ENCODE data around the gene FAM118B.

Gene FAM118B

DNA sequence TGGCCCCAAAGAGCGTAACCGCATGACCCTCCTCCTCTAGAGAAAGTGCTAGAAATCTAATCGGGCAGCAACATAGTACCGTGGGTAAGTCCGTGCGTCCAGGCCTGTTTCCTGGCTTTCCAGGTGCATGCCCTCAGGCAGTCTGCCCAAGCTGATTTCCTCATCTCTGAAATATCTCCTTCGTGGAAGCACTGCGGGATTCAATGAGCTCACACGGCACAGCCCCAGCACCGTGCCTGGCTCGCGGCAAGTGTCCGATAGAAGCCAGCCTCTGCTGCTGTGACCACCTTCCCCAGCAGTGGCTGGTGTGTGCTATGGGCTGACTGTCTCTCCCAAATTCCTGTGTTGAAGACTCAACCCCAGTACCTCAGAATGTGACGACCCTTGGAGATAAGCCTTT, 20.8 kb upstream of the FAM118B start:
- Histone ChIP-seq H3K9ac (ENCODE audit: insufficient read length) (no peak overlapping the region), H3K27ac (no peak overlapping the region), H3K4me3 (no peak overlapping the region), H3K36me3 (ENCODE audit: insufficient read depth, low read length) (peaks cover 29% of the 10 kb centered on the region; the same call in 1 of the 2 replicates), H3K9me3 (ENCODE audit: low read depth, low read length) (no peaks in the 10 kb centered on the region)
- TF ChIP-seq FOXP2 (optimal IDR thresholded peaks at IDR 0.05; ENCODE audit: control extremely low read depth, extremely low read length, insufficient read depth) (no peak), EZH2 (IDR thresholded peaks at IDR 0.05) (no peak), POLR2AphosphoS5 (IDR thresholded peaks at IDR 0.05; ENCODE audit: borderline replicate concordance, low read depth, low read length) (no peak)
- no peak for DNase-seq (ENCODE audit: low read depth, low spot score)

DNA sequence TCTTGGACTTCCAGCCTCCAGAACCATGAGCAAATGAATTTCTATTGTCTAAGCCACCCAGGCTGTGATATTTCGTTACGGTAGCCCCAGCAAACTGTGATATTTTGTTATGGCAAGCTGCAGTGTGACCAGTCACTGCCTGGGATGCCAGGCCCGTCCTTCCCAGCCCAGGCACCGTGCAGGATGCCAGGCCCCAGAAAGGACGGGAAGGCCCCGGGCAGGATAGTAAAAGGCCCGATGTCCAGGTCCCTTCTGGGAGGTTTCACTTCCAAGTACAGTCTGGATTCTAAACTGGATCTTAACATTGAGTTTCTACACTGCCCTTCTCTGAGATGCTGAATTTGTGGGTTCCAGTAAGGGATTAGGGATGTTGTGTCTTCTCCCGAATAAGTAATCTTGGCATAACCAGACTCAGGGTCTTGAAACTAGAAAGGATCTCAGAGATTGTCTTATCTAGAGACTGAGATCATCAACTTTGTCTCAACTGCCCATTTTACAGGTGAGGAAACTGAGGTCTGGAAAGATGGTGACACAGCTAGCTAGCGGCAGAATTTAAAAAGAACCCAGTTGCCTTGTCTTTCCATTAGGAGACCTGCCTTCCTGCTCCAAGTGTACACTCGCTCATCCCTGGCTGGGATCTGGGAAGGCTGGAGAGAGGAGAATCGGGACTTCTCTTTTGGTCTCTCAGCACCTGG, 20.1 kb upstream of the FAM118B start:
- H3K27ac ChIP-seq: no peak overlapping the region
- DNase-seq (ENCODE audit: low read depth, low spot score): no peak
- H3K9me3 ChIP-seq (ENCODE audit: low read depth, low read length): no peaks in the 10 kb centered on the region
- H3K9ac ChIP-seq (ENCODE audit: insufficient read length): no peak overlapping the region
- H3K4me3 ChIP-seq: no peak overlapping the region
- H3K36me3 ChIP-seq (ENCODE audit: insufficient read depth, low read length): peaks cover 29% of the 10 kb centered on the region; the same call in 1 of the 2 replicates
- no peak for TF ChIP-seq EZH2 (IDR thresholded peaks at IDR 0.05)
- TF ChIP-seq POLR2AphosphoS5 (IDR thresholded peaks at IDR 0.05; ENCODE audit: borderline replicate concordance, low read depth, low read length): no peak
- TF ChIP-seq FOXP2 (optimal IDR thresholded peaks at IDR 0.05; ENCODE audit: control extremely low read depth, extremely low read length, insufficient read depth): no peak

DNA sequence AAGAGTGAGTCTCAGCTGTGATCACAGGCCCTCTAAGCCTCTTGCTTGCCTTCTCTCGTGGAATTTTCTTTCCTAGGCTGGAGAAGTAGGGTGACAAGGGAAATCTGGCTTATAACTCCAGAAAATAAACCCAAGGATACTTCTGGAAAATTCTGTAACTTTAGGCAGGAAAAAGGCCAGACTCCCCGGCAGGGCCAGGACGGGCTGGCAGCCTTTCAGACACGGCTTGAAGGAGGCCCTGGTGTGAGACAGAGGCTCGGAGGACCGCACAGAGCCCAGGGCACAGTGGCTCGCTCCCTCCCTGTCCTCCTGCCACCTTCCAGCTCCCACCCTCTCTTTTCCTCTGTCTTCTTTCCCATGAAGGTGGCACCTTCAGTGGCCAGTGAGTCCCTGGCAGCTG, 19.2 kb upstream of the FAM118B start:
- DNase-seq (ENCODE audit: low read depth, low spot score): no peak
- Histone ChIP-seq H3K36me3 (ENCODE audit: insufficient read depth, low read length) (peaks cover 36% of the 10 kb centered on the region), H3K27ac (no peak overlapping the region), H3K9ac (ENCODE audit: insufficient read length) (no peak overlapping the region), H3K4me3 (no peak overlapping the region), H3K9me3 (ENCODE audit: low read depth, low read length) (no peaks in the 10 kb centered on the region)
- TF ChIP-seq FOXP2 (optimal IDR thresholded peaks at IDR 0.05; ENCODE audit: control extremely low read depth, extremely low read length, insufficient read depth) (no peak), EZH2 (IDR thresholded peaks at IDR 0.05) (no peak), POLR2AphosphoS5 (IDR thresholded peaks at IDR 0.05; ENCODE audit: borderline replicate concordance, low read depth, low read length) (no peak)

DNA sequence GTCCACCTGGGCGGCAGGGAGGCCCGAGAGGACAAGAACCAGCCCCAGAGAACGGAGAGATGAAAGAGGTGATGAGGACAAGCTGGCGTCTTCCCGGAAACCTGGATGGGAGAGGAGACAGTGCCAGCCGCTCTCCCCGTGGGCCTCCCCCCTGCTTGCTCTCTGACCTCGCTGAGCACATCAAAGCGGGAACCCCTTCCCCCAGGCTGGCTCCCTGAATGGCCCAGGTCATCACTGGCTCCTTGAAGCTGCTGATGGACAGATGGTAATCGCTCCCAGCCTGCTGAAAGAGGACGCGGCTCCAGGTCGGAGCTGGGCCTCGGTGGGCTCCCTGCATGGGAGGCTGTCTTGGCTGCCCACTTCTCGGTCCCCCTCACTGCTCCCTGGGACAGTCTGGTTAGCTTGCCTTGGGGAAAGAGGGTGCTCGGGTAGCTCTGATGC, 18.5 kb upstream of the FAM118B start:
- Histone ChIP-seq H3K4me3 (no peak overlapping the region), H3K9ac (ENCODE audit: insufficient read length) (no peak overlapping the region), H3K36me3 (ENCODE audit: insufficient read depth, low read length) (peaks cover 43% of the 10 kb centered on the region), H3K27ac (no peak overlapping the region), H3K9me3 (ENCODE audit: low read depth, low read length) (no peaks in the 10 kb centered on the region)
- no peak for TF ChIP-seq POLR2AphosphoS5 (IDR thresholded peaks at IDR 0.05; ENCODE audit: borderline replicate concordance, low read depth, low read length)
- TF ChIP-seq FOXP2 (optimal IDR thresholded peaks at IDR 0.05; ENCODE audit: control extremely low read depth, extremely low read length, insufficient read depth): no peak
- TF ChIP-seq EZH2 (IDR thresholded peaks at IDR 0.05): no peak
- no peak for DNase-seq (ENCODE audit: low read depth, low spot score)

DNA sequence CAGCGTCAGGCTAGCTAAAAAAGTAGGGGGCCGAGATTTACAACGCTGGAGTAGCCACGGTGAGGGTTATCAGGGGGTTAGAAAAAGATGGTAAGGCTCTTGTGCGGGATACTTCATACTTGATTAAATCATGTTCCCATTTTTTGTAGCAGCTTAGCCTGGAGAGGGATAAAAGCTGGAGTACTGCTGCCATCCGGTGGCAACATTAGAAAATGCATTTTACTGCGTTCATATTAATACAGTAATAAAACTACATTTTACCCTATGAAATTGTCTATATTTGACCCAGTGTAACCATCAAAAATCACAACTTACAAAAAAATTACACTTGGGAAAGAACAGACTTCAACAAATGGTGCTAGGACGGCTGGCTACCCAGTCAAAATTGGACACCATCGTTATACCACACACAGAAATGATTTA, 17.4 kb upstream of the FAM118B start:
- H3K27ac ChIP-seq: no peak overlapping the region
- no peaks in the 10 kb centered on the region for H3K9me3 ChIP-seq (ENCODE audit: low read depth, low read length)
- no peak overlapping the region for H3K9ac ChIP-seq (ENCODE audit: insufficient read length)
- peaks cover 53% of the 10 kb centered on the region for H3K36me3 ChIP-seq (ENCODE audit: insufficient read depth, low read length)
- TF ChIP-seq FOXP2 (optimal IDR thresholded peaks at IDR 0.05; ENCODE audit: control extremely low read depth, extremely low read length, insufficient read depth) (no peak), EZH2 (IDR thresholded peaks at IDR 0.05) (no peak), POLR2AphosphoS5 (IDR thresholded peaks at IDR 0.05; ENCODE audit: borderline replicate concordance, low read depth, low read length) (no peak)
- DNase-seq (ENCODE audit: low read depth, low spot score): peak; percentile 50
- H3K4me3 ChIP-seq: no peak overlapping the region

DNA sequence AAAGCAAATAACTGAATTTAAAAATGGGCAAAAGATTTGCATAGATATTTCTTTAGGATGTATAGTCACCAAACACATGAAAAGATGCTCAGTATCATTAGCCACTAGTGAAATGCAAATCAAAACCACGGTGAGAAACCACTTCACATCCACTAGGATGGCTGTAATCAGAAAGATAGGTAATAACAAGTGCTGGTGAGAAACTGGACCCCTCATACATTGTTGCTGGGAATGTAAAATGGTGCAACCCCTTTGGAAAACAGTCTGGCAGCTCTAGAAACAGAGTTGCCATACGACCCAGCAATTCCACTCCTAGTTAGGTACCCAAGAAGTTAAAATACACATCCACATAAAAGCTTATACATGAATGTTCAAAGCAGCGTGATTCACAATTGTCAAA, 16.5 kb upstream of the FAM118B start:
- no peaks in the 10 kb centered on the region for H3K9me3 ChIP-seq (ENCODE audit: low read depth, low read length)
- no peak for DNase-seq (ENCODE audit: low read depth, low spot score)
- H3K36me3 ChIP-seq (ENCODE audit: insufficient read depth, low read length): peaks cover 60% of the 10 kb centered on the region
- TF ChIP-seq EZH2 (IDR thresholded peaks at IDR 0.05): no peak
- TF ChIP-seq POLR2AphosphoS5 (IDR thresholded peaks at IDR 0.05; ENCODE audit: borderline replicate concordance, low read depth, low read length): no peak
- no peak for TF ChIP-seq FOXP2 (optimal IDR thresholded peaks at IDR 0.05; ENCODE audit: control extremely low read depth, extremely low read length, insufficient read depth)
- H3K4me3 ChIP-seq: no peak overlapping the region
- H3K9ac ChIP-seq (ENCODE audit: insufficient read length): no peak overlapping the region
- no peak overlapping the region for H3K27ac ChIP-seq

DNA sequence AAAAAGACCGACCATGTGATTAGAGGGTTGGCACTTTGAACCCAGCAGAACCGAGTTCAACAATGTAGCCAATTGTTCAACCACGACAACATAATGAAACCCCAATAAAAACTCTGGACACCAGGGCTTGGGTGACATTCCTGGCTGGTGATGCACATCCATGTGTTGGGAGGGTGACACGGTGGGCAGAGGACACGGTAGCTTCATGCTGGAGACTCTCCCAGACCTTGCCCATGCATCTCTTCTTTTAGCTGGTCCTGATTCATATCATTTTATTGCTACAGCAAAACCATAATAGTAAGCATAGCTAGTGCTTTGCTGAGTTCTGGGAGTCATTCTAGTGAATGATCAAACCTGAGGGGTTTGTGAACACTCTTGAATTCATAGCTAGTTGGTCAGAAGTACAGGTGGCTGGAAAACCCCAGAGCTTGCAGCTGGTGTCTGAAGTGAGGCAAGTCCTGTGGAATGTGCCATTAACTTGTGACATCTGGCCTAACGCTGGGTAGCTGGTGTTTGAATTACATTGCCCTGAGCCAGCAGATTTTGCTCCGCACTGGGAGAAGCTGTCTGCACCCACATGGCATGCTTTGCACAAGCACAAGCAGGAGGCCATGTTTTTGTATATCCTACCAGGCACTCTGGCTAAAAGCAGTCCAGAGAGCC, 14.2 kb upstream of the FAM118B start:
- Histone ChIP-seq H3K36me3 (ENCODE audit: insufficient read depth, low read length) (peaks cover 72% of the 10 kb centered on the region), H3K9ac (ENCODE audit: insufficient read length) (no peak overlapping the region), H3K9me3 (ENCODE audit: low read depth, low read length) (no peaks in the 10 kb centered on the region), H3K27ac (no peak overlapping the region), H3K4me3 (no peak overlapping the region)
- no peak for TF ChIP-seq EZH2 (IDR thresholded peaks at IDR 0.05)
- no peak for TF ChIP-seq POLR2AphosphoS5 (IDR thresholded peaks at IDR 0.05; ENCODE audit: borderline replicate concordance, low read depth, low read length)
- no peak for TF ChIP-seq FOXP2 (optimal IDR thresholded peaks at IDR 0.05; ENCODE audit: control extremely low read depth, extremely low read length, insufficient read depth)
- DNase-seq (ENCODE audit: low read depth, low spot score): no peak

DNA sequence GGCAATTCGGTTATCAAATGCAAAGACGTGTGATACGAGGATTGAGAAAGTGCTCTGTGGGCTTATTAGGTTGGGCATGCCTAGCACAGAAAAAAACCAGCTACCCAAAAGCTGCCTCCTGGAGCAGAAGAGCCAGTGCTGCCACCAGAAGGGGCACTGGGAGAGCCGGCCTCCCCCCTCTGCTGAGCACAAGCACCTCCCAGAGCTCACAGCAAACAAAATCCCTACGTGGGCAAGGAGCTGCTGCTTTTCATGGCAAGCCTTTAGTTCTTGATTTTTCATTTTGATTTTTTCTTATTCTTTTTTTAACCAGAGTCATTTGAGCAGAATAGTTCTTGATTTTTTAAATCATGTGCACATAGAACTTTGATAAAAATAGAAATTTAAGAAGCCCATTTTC, 12.9 kb upstream of the FAM118B start:
- peaks cover 74% of the 10 kb centered on the region for H3K36me3 ChIP-seq (ENCODE audit: insufficient read depth, low read length)

More for the DNA sequence above, 12.9 kb upstream of the FAM118B start:
- Histone ChIP-seq H3K9ac (ENCODE audit: insufficient read length) (no peak overlapping the region), H3K4me3 (no peak overlapping the region), H3K9me3 (ENCODE audit: low read depth, low read length) (no peaks in the 10 kb centered on the region), H3K27ac (no peak overlapping the region)
- TF ChIP-seq POLR2AphosphoS5 (IDR thresholded peaks at IDR 0.05; ENCODE audit: borderline replicate concordance, low read depth, low read length) (no peak), EZH2 (IDR thresholded peaks at IDR 0.05) (no peak), FOXP2 (optimal IDR thresholded peaks at IDR 0.05; ENCODE audit: control extremely low read depth, extremely low read length, insufficient read depth) (no peak)
- no peak for DNase-seq (ENCODE audit: low read depth, low spot score)

All from SK-N-MC (cell line).